Panc1 (cell line): ENCODE results near the gene ZNF284. TPM values are rescaled to one million over a fixed set of nuclear protein-coding genes. Genes with fewer than 3 reads are reported as not detected.

Experiments
- ATAC-seq: fragments of 200-7000 bp; cut with Tn5 transposase; 2 replicates; pipeline ENCODE4 v1.9.1; 2020; ENCODE audit warnings: mild to moderate bottlenecking, moderate library complexity
- BruUV-seq: library from RNA; stranded (reverse); fragments of 400-500 nt; replicated peaks from 2 replicates; lab custom pipeline; 2021; lab: Mats Ljungman, UMichigan
- CTCF ChIA-PET: fragments of 300-600 bp; sonication (Branson Sonifier 250); formaldehyde crosslinking; loops from one replicate; lab custom pipeline; 2022; ENCODE audit warnings: antibody characterized with exemption; lab: Charles Lee
- POLR2A ChIA-PET: fragments of 300-600 bp; sonication (Branson Sonifier 250); formaldehyde crosslinking; loops from one replicate; lab custom pipeline; 2022; ENCODE audit warnings: antibody characterized with exemption; lab: Charles Lee
- DNase-seq: peaks from one replicate; pipeline ENCODE4 v3.0.0-alpha.2; 2010; ENCODE audit warnings: low read depth, low spot score
- H3K27ac ChIP-seq: 2 replicates; pipeline ENCODE4 v1.5.1; 2011; ENCODE audit warnings: mild to moderate bottlenecking, low read length, inconsistent platforms
- H3K27me3 ChIP-seq: fragments of 200-500 bp; sonication (Bioruptor generic); 2 replicates; pipeline ENCODE4 v1.6.0; 2014; ENCODE audit warnings: low read length, inconsistent platforms; ENCODE audit not compliant: control insufficient read depth, insufficient read depth
- H3K36me3 ChIP-seq: fragments of 200-500 bp; sonication (Bioruptor generic); 2 replicates; pipeline ENCODE4 v1.5.1; 2014; ENCODE audit warnings: inconsistent platforms, mild to moderate bottlenecking, low read length, moderate library complexity; ENCODE audit not compliant: control insufficient read depth, insufficient read depth
- H3K4me1 ChIP-seq: 2 replicates; pipeline ENCODE4 v1.5.1; 2011; ENCODE audit warnings: inconsistent platforms, mild to moderate bottlenecking, low read length, moderate library complexity; ENCODE audit not compliant: control insufficient read depth, insufficient read depth
- H3K4me3 ChIP-seq, 2 experiments: 2 replicates each; pipeline ENCODE4 v1.5.1; 2011 to 2012; ENCODE audit warnings: low read depth in 2 of 2, low read length in 2 of 2, mild to moderate bottlenecking in 2 of 2, inconsistent platforms in 1 of 2, moderate library complexity in 1 of 2
- H3K9me3 ChIP-seq: fragments of 200-500 bp; sonication (Bioruptor generic); 2 replicates; pipeline ENCODE4 v1.5.1; 2014; ENCODE audit warnings: low read depth, mild to moderate bottlenecking, inconsistent platforms, low read length, moderate library complexity; ENCODE audit not compliant: control insufficient read depth, insufficient read depth
- CTCF ChIP-seq: fragments of 450-650 bp; IDR thresholded peaks from 2 replicates; pipeline ENCODE4 v1.5.1; 2017; ENCODE audit warnings: mild to moderate bottlenecking
- POLR2AphosphoS5 ChIP-seq: IDR thresholded peaks from 2 replicates; pipeline ENCODE4 v1.6.1; 2012; ENCODE audit warnings: mild to moderate bottlenecking, low read depth, low read length, moderate library complexity
- REST ChIP-seq, 2 experiments: IDR thresholded peaks; 2 replicates each; pipeline ENCODE4 v1.6.1; 2011 to 2012; ENCODE audit warnings: low read depth in 2 of 2, control low read depth in 1 of 2, low read length in 1 of 2, mild to moderate bottlenecking in 1 of 2, moderate library complexity in 1 of 2; ENCODE audit not compliant: insufficient read depth in 1 of 2
- SIN3A ChIP-seq: IDR thresholded peaks from 2 replicates; pipeline ENCODE4 v1.6.1; 2012; ENCODE audit warnings: low read depth, mild to moderate bottlenecking, low read length, moderate library complexity, borderline replicate concordance; ENCODE audit not compliant: insufficient read depth
- TCF7L2 ChIP-seq: IDR thresholded peaks from 2 replicates; pipeline ENCODE4 v1.6.1; 2011; ENCODE audit warnings: mild to moderate bottlenecking, low read depth, low read length, inconsistent platforms
- in situ Hi-C: cut with HindIII; loops from 2 replicates; pipeline ENCODE4 v1.10.0; 2016; ENCODE audit warnings: low sequenced_read_pairs, low pct_unique_long_range_greater_than_20kb
- intact Hi-C: fragments of 100-400 bp; cut with micrococcal nuclease; formaldehyde crosslinking; loops from one replicate; pipeline ENCODE4 v1.10.0; 2022; ENCODE audit not compliant: unreplicated experiment
- total RNA-seq: library from RNA; stranded (reverse); gene quantifications from one replicate; pipeline ENCODE4 v1.2.1, GENCODE V29; 2021; ENCODE audit not compliant: unreplicated experiment

ZNF284 gene
- total RNA-seq, 1 experiment from 2014 or later, result 0.87 TPM

- no peaks in the 10 kb centered on the region for H3K9me3 ChIP-seq
- no peak for DNase-seq
- POLR2A ChIA-PET, result no interaction called here
- ATAC-seq, result no peak
- intact Hi-C loops (no loop called here), in situ Hi-C loops (no loop called here)
- no peak overlapping the region for H3K4me3 ChIP-seq
- H3K4me1 ChIP-seq, result no peaks in the 10 kb centered on the region; the same call in 1 of the 2 replicates
- CTCF ChIA-PET, result no interaction called here
- no TSS peak for BruUV-seq
- TF ChIP-seq CTCF (no peak), TCF7L2 (no peak), POLR2AphosphoS5 (no peak), SIN3A (no peak), REST (IDR thresholded peaks at IDR 0.05; ENCODE audit: insufficient read depth in 1 of 2, low read depth in 2 of 2, low read length in 1 of 2) (no peak)
- H3K27ac ChIP-seq, result no peak overlapping the region
- H3K36me3 ChIP-seq, result no peaks in the 10 kb centered on the region
- H3K27me3 ChIP-seq, result no peaks in the 10 kb centered on the region
Measured at GRCh38 chr19:44055870-44056269, 16.1 kb upstream of the ZNF284 start.

- ATAC-seq, result no peak
- ChIA-PET CTCF (no interaction called here), POLR2A (no interaction called here)
- TF ChIP-seq CTCF, result no peak
- TF ChIP-seq SIN3A, result no peak
- TF ChIP-seq REST (IDR thresholded peaks at IDR 0.05; ENCODE audit: insufficient read depth in 1 of 2, low read depth in 2 of 2, low read length in 1 of 2), result no peak
- no peak for TF ChIP-seq POLR2AphosphoS5
- TF ChIP-seq TCF7L2, result no peak
- BruUV-seq, result no TSS peak
- H3K27ac ChIP-seq, result no peak overlapping the region
- H3K4me3 ChIP-seq, result no peak overlapping the region
- DNase-seq, result no peak
- intact Hi-C loops, result no loop called here
- no peaks in the 10 kb centered on the region; the same call in 1 of the 2 replicates for H3K36me3 ChIP-seq
- H3K9me3 ChIP-seq, result no peaks in the 10 kb centered on the region
- in situ Hi-C loops, result no loop called here
- H3K27me3 ChIP-seq, result no peaks in the 10 kb centered on the region
- H3K4me1 ChIP-seq, result no peaks in the 10 kb centered on the region
Measured at GRCh38 chr19:44059229-44059628, 12.7 kb upstream of the ZNF284 start.
